Islet precursor cell (in vitro differentiated cells): ENCODE data around the gene OTP.

Source experiments
- DNase-seq: peaks from one replicate; pipeline ENCODE4 v3.0.0-alpha.2; 2018

The OTP gene

GRCh38 chr5:77637998-77638762 lies at the start of gene OTP:
TSS of gene OTP (minus strand) at chr5:77638713. CDS start at chr5:77638549, 164 bp downstream.
- DNase-seq: no peak

- DNase-seq: no peak
These were observed 44.7 kb upstream of the OTP start for GRCh38 chr5:77683171-77683732.

GRCh38 chr5:77670526-77670925 lies 32.0 kb upstream of the OTP start:
- no peak for DNase-seq

- DNase-seq: no peak
These were observed 31.2 kb upstream of the OTP start for GRCh38 chr5:77669677-77670076.

GRCh38 chr5:77663090-77663863 lies 24.8 kb upstream of the OTP start:
- DNase-seq: no peak

GRCh38 chr5:77662635-77663034 lies 24.1 kb upstream of the OTP start:
- no peak for DNase-seq

GRCh38 chr5:77658662-77659061 lies 20.1 kb upstream of the OTP start:
- DNase-seq: no peak

- DNase-seq: no peak
These were observed 12.8 kb upstream of the OTP start for GRCh38 chr5:77651343-77651742.

GRCh38 chr5:77650686-77651085 lies 12.2 kb upstream of the OTP start:
- DNase-seq: no peak

- DNase-seq: no peak
These were observed 11.3 kb upstream of the OTP start for GRCh38 chr5:77649776-77650175.

- no peak for DNase-seq
These were observed 7.6 kb upstream of the OTP start for GRCh38 chr5:77645995-77646639.

GRCh38 chr5:77645158-77645994 lies 6.9 kb upstream of the OTP start:
- DNase-seq: no peak

GRCh38 chr5:77644371-77645157 lies 6.1 kb upstream of the OTP start:
- no peak for DNase-seq

- no peak for DNase-seq
These were observed 5.3 kb upstream of the OTP start for GRCh38 chr5:77643654-77644370.

- no peak for DNase-seq
These were observed 4.5 kb upstream of the OTP start for GRCh38 chr5:77642738-77643653.

GRCh38 chr5:77641963-77642737 lies 3.6 kb upstream of the OTP start:
- no peak for DNase-seq

- DNase-seq: no peak
These were observed 3.0 kb upstream of the OTP start for GRCh38 chr5:77641397-77641943.

- DNase-seq: no peak
These were observed 2.3 kb upstream of the OTP start for GRCh38 chr5:77640589-77641396.
